ENCODE data around the gene TXN.

The TXN gene

DNA sequence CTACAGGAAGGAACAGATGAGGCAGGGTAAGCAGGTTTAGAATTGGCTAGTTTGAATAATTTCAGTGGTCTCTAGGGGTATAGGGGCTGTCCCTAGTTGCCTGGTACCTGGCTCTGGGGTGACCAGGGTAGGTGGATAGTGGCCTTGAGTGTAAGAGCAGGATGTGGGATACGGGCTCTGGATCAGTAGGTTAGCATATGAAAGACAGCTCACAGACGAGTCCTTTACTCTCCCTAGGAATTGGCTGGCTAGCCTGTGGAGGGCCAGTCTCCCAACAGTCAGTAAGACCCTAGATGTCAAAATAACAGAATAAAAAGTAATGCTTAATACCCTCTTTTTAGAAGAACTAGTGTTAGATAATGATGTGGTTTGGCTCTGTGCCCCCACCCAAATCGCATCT lies 31.7 kb downstream of the TXN start:
- DNase-seq (ENCODE audit: low read depth, low spot score), result no peak
- ChIA-PET CTCF (no interaction called here), POLR2A (no interaction called here)
- H3K4me3 ChIP-seq (ENCODE audit: low read depth, low read length), result no peak overlapping the region
- TF ChIP-seq, protein P1, sequence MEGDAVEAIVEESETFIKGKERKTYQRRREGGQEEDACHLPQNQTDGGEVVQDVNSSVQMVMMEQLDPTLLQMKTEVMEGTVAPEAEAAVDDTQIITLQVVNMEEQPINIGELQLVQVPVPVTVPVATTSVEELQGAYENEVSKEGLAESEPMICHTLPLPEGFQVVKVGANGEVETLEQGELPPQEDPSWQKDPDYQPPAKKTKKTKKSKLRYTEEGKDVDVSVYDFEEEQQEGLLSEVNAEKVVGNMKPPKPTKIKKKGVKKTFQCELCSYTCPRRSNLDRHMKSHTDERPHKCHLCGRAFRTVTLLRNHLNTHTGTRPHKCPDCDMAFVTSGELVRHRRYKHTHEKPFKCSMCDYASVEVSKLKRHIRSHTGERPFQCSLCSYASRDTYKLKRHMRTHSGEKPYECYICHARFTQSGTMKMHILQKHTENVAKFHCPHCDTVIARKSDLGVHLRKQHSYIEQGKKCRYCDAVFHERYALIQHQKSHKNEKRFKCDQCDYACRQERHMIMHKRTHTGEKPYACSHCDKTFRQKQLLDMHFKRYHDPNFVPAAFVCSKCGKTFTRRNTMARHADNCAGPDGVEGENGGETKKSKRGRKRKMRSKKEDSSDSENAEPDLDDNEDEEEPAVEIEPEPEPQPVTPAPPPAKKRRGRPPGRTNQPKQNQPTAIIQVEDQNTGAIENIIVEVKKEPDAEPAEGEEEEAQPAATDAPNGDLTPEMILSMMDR (IDR thresholded peaks at IDR 0.05; ENCODE audit: insufficient read depth, low read length, missing control alignments), result no peak

DNA sequence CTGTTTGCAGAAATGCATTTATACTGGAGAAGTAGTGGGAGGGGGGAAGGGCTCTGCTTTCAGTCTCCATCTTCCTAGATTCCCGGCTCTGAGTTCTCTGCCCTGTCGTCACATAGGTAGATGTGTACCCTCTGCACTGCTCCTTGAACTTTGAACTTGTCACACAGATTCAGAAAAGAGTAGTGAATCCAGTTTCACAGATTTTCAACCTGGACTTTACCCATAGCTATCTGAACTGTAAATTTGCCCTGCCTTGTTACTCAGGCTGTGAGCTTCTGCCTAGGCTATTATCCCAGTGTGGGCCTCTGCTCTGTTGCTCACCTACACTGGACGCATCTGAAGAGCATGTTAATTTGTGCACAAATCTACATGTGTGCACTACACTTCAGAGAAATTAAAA lies 35.5 kb downstream of the TXN start:
- H3K4me3 ChIP-seq (ENCODE audit: low read depth, low read length), result no peak overlapping the region
- ChIA-PET CTCF (interaction anchor here (1.0 to 22.4 kb wide), 2 partner anchors 27 to 354 kb away, joined by 3 to 534 read pairs; partner anchors contain the start of gene C9orf152), POLR2A (no interaction called here)
- DNase-seq (ENCODE audit: low read depth, low spot score), result no peak
- TF ChIP-seq, protein P1 (IDR thresholded peaks at IDR 0.05; ENCODE audit: insufficient read depth, low read length, missing control alignments), result no peak

DNA sequence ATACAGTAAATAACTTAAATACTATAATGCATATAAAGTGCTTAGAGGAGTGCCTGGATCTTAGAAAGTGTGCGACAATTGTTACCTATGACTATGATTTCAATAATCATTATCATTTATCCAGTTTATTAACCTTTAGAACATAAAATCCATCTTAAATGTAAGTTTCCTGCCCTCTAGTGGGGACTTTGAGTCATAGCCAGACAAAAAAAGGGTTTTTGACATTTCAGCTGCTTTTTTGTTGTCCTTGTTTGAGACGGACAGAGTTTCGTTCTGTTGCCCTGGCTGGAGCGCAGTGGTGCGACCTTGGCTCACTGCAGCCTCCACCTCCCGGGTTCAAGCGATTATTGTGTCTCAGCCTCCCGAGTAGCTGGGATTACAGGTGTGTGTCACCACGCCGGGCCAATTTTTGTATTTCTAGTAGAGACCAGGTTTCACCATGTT lies 38.6 kb downstream of the TXN start:
- CTCF ChIA-PET, result interaction anchor here (0.6 to 22.4 kb wide), 18 partner anchors 10 to 898 kb away, joined by 3 to 534 read pairs (median 4); partner anchors contain the start of gene C9orf152
- no peak for DNase-seq (ENCODE audit: low read depth, low spot score)
- TF ChIP-seq, protein P1 (IDR thresholded peaks at IDR 0.05; ENCODE audit: insufficient read depth, low read length, missing control alignments), result peak; percentile 44
- POLR2A ChIA-PET, result no interaction called here
- H3K4me3 ChIP-seq (ENCODE audit: low read depth, low read length), result no peak overlapping the region

DNA sequence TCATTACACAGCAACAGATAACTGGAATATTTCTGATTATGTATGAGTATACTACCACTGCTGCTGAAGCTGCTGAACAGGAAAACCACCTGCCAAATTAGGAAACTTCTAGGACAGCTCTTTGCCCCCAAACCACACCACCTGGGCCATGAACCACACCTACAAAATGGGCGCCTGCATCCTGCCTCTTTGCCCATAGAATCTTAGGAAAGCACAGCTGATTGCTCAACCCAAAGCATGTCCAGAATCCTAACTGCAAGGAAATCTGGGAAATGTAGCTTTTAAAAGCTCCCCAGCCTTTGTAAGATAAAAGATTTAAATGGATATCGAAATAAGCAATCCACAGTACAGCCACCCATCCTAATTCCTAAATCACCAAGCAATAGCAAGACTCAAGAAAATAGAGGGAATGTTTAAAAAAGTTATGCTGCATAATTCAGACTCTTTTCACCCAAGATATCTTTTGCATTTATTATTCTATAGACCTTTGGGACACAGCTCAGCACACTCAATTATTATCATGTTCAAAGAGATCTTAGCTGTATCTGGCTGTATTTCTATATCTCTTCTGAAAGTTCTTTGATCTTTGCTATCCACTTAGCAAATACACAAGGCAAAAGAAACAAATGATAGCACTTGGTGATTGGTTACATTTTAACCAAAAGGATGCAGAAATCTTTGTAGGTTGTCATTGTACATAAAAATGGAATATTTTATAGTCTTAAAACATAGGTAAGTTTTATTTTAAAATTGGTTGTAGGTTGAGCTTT lies 41.5 kb downstream of the TXN start:
- ChIA-PET POLR2A (no interaction called here), CTCF (interaction anchor here (0.7 to 22.4 kb wide), 6 partner anchors 14 to 641 kb away, joined by 3 to 534 read pairs (median 7); partner anchors contain the start of gene C9orf152)
- H3K4me3 ChIP-seq (ENCODE audit: low read depth, low read length), result no peak overlapping the region
- no peak for DNase-seq (ENCODE audit: low read depth, low spot score)
- TF ChIP-seq, protein P1 (IDR thresholded peaks at IDR 0.05; ENCODE audit: insufficient read depth, low read length, missing control alignments), result no peak

DNA sequence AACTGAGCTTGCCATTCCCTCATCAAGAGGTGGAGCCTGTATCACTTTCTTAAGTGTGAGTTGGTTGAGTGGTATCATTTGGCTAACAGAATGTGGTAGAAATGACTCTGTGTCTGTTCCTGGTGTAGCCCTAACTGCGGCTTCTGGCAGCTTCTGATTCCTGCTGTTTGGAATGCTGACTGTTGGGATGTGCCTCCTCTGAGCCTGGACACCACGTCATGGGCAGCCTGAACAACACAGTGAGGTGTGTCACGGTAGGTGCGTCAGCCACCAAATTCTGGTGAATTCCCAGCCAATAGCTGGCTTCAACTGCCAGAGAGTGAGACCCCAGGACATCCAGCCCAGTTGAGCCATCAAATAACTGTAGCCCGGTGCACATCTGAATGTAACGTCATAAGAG lies 42.2 kb downstream of the TXN start:
- ChIA-PET CTCF (interaction anchor here (0.9 to 22.4 kb wide), 4 partner anchors 20 to 640 kb away, joined by 4 to 534 read pairs (median 11); partner anchors contain the start of gene C9orf152), POLR2A (no interaction called here)
- TF ChIP-seq, protein P1 (IDR thresholded peaks at IDR 0.05; ENCODE audit: insufficient read depth, low read length, missing control alignments), result no peak

DNA sequence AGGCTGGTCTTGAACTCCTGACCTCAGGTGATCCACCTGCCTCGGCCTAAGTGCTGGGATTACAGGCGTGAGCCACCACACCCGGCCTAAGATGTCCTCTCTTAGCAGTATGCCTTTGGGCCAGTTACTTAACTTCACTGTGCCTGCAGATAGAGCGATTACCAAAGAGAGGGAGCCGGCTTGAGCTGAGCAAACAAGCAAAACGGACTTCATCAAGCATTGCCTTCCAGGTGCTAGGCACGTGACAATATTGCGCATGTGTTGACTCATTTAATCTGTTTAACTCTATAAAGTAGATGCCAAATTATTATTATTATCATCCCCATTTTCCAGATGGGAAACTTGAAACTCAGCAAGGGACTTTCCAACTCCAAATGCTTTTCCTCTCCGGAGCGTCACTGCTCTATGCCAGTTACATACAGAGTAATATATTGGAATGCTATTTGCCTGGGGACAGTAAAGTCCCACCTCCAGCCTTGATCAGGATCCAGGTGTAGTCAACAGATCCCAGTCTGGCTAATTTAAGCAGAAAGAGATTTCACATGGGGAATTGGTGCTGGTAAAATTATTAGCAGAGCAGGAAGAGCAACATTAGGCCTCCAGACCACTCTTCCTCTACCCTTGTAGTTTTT lies 42.8 kb downstream of the TXN start:
- TF ChIP-seq, protein P1 (IDR thresholded peaks at IDR 0.05; ENCODE audit: insufficient read depth, low read length, missing control alignments), result no peak
- DNase-seq (ENCODE audit: low read depth, low spot score), result no peak
- H3K4me3 ChIP-seq (ENCODE audit: low read depth, low read length), result no peak overlapping the region
- POLR2A ChIA-PET, result no interaction called here
- CTCF ChIA-PET, result interaction anchor here (1.1 to 22.4 kb wide), 4 partner anchors 19 to 639 kb away, joined by 4 to 534 read pairs (median 11); partner anchors contain the start of gene C9orf152

More for the DNA sequence above, 42.2 kb downstream of the TXN start:
- no peak overlapping the region for H3K4me3 ChIP-seq (ENCODE audit: low read depth, low read length)
- no peak for DNase-seq (ENCODE audit: low read depth, low spot score)

All from AG04449 (cell line).